ENCODE measurements around the gene BMPER.

DNA sequence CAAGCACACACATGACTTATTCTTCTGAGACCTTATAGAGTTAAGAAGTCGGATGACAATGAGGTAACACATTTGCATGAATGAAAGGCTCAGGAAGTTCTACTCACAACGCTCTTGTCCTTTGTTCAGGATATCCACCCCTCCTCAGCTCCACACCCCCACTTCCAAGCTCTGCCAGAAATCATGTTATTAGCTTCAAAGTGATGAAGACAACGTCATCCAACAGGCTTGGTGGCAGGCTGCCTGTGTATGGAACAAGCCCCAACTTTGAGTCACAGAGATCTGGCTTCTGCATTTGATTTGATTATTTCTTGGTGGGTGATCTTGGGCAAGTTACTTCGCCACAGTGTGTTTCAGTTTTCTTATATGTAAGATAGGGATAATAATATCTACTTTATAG is 12.4 kb upstream of the BMPER start:
- TF ChIP-seq EZH2 (IDR thresholded peaks at IDR 0.05; ENCODE audit: borderline replicate concordance, insufficient read depth, low read length, poor library complexity, severe bottlenecking) (no peak), CTCF (IDR thresholded peaks at IDR 0.05; ENCODE audit: poor library complexity, severe bottlenecking) (no peak)

All from neural cell (in vitro differentiated cells).